Measurements from ENCODE around the gene KRTAP5-4. TPM values are rescaled to one million over a fixed set of nuclear protein-coding genes. Genes with fewer than 3 reads are reported as not detected.

Gene KRTAP5-4
- total RNA-seq, 1 donor from 2014 or later: not detected

DNA sequence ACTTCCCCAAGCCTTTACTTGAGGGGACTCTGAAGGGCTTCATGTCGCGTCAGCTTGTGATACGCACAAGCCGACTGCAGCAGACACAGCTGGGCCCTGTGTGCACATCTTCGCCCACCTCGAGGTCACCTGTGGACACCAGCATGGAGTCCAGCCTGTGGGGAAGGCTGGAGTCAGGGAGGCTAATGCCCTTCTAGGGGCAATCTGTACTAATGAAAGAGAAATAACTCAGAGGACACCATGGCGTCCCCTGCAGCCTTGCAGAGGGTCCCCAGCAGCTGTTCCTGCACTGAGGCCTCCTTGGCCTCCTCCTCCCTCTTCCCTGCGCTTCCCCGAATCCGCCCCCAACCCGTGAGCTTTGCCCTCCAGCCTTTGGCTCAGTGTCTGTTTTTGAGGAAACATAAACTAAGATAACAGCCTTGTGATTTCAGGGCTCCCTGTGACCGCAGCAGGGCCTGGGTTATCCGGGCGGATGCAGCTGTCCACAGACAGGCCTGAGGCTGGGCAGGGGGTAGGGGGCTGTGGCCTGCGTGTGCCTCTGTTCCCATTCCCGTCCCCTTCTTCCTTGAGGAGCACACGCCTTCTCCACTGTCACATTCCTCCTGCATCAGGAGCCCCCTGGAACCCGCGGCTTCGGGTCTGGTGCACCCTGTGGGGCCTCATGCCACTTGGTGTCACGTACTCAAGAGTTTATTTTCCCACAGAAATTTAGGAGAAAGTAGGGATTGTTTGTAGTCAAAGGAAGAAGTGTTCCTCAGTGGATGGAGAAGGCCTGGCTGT is 32.6 kb upstream of the KRTAP5-4 start:
- FAIRE-seq (no peak), DNase-seq (ENCODE audit: low read depth) (no peak)
- H3K9me3 ChIP-seq (ENCODE audit: insufficient read depth, low read depth, low read length): no peaks in the 10 kb centered on the region
- H3K4me1 Mint-ChIP-seq (ENCODE audit: low read depth, unreplicated experiment): no peaks in the 10 kb centered on the region
- H3K79me2 ChIP-seq (ENCODE audit: insufficient read depth, low read length): no peaks in the 10 kb centered on the region
- no peaks in the 10 kb centered on the region for H4K20me1 ChIP-seq (ENCODE audit: insufficient read depth, low read length)
- peaks cover 63% of the 10 kb centered on the region for H3K27me3 Mint-ChIP-seq (ENCODE audit: low read depth, unreplicated experiment)
- peaks cover under 1% of the 10 kb centered on the region for H3K36me3 Mint-ChIP-seq (ENCODE audit: low read depth, unreplicated experiment)
- no peak overlapping the region for H3K4me2 ChIP-seq (ENCODE audit: low read length)
- H3K9ac ChIP-seq (ENCODE audit: low read length): no peak overlapping the region
- H3K4me1 ChIP-seq (ENCODE audit: insufficient read depth, low read length): no peaks in the 10 kb centered on the region
- TF ChIP-seq, protein P1, sequence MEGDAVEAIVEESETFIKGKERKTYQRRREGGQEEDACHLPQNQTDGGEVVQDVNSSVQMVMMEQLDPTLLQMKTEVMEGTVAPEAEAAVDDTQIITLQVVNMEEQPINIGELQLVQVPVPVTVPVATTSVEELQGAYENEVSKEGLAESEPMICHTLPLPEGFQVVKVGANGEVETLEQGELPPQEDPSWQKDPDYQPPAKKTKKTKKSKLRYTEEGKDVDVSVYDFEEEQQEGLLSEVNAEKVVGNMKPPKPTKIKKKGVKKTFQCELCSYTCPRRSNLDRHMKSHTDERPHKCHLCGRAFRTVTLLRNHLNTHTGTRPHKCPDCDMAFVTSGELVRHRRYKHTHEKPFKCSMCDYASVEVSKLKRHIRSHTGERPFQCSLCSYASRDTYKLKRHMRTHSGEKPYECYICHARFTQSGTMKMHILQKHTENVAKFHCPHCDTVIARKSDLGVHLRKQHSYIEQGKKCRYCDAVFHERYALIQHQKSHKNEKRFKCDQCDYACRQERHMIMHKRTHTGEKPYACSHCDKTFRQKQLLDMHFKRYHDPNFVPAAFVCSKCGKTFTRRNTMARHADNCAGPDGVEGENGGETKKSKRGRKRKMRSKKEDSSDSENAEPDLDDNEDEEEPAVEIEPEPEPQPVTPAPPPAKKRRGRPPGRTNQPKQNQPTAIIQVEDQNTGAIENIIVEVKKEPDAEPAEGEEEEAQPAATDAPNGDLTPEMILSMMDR (IDR thresholded peaks at IDR 0.05; ENCODE audit: insufficient read depth, low read depth, low read length): no peak
- TF ChIP-seq EZH2 (IDR thresholded peaks at IDR 0.05; ENCODE audit: insufficient read depth, low read length): no peak
- peaks cover 11% of the 10 kb centered on the region for H3K27me3 ChIP-seq (ENCODE audit: insufficient read depth, low read length)
- no peak overlapping the region for H2AFZ ChIP-seq (ENCODE audit: low read depth, low read length)
- no peak overlapping the region for H3K4me3 ChIP-seq (ENCODE audit: insufficient read depth, low read depth, low read length)
- no peak overlapping the region for H3K27ac Mint-ChIP-seq (ENCODE audit: unreplicated experiment)
- no peak overlapping the region for H3K4me3 Mint-ChIP-seq (ENCODE audit: unreplicated experiment)
- H3K9me3 Mint-ChIP-seq (ENCODE audit: unreplicated experiment): no peaks in the 10 kb centered on the region
- no peak overlapping the region for H3K27ac ChIP-seq (ENCODE audit: low read depth, low read length)
- no peaks in the 10 kb centered on the region for H3K36me3 ChIP-seq (ENCODE audit: insufficient read depth, low read length)

DNA sequence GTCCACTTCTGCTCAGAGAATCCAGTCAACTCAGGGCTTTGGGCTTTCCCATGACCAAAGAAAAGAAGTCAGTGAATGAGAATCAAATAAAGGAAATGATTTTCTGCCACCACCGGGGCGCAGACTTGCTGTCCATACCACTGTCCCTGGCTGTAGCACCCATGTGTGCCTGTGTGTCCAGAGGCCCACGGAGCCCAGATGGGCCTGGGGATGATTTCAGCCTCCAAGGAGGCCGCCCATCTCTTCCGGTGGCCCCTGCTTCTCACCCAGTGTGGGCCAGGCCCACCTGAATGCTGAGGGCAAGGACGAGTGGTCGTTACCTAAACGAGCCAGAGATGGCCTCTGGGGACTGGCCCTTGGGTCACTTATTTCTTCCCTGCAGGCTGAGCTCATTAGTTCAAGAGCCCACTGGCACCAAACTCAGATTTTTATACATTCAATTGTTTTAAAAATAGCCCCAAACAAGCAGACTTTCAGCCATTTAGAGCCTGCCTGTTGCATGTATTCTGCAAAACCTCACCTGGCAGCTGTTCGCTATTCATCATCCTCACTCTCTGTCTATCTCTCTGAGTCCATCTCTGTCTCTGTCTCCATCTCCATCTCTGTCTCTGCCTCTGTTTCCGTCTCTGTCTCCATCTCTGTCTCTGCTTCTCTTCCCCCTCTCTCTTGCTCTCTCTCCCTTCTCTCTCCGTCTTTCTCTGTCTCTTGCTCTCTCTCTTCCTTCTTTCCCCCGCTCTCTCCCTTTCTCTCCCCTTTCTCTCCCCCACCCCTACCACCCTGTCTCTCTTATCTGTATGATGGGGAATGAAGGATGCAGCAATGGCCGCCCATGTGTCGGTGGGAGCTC is 31.8 kb upstream of the KRTAP5-4 start:
- no peak overlapping the region for H3K4me2 ChIP-seq (ENCODE audit: low read length)
- Mint-ChIP-seq H3K27me3 (ENCODE audit: low read depth, unreplicated experiment) (peaks cover 61% of the 10 kb centered on the region), H3K4me3 (ENCODE audit: unreplicated experiment) (no peak overlapping the region), H3K4me1 (ENCODE audit: low read depth, unreplicated experiment) (no peaks in the 10 kb centered on the region), H3K9me3 (ENCODE audit: unreplicated experiment) (no peaks in the 10 kb centered on the region), H3K27ac (ENCODE audit: unreplicated experiment) (no peak overlapping the region), H3K36me3 (ENCODE audit: low read depth, unreplicated experiment) (no peaks in the 10 kb centered on the region)
- H4K20me1 ChIP-seq (ENCODE audit: insufficient read depth, low read length): no peaks in the 10 kb centered on the region
- H3K4me3 ChIP-seq (ENCODE audit: insufficient read depth, low read depth, low read length): no peak overlapping the region
- H3K79me2 ChIP-seq (ENCODE audit: insufficient read depth, low read length): no peaks in the 10 kb centered on the region
- H3K36me3 ChIP-seq (ENCODE audit: insufficient read depth, low read length): no peaks in the 10 kb centered on the region
- TF ChIP-seq, protein P1 (IDR thresholded peaks at IDR 0.05; ENCODE audit: insufficient read depth, low read depth, low read length): no peak
- no peaks in the 10 kb centered on the region for H3K4me1 ChIP-seq (ENCODE audit: insufficient read depth, low read length)
- no peak overlapping the region for H2AFZ ChIP-seq (ENCODE audit: low read depth, low read length)
- DNase-seq (ENCODE audit: low read depth) (no peak), FAIRE-seq (no peak)
- H3K9me3 ChIP-seq (ENCODE audit: insufficient read depth, low read depth, low read length): no peaks in the 10 kb centered on the region
- no peak overlapping the region for H3K9ac ChIP-seq (ENCODE audit: low read length)
- H3K27me3 ChIP-seq (ENCODE audit: insufficient read depth, low read length): peaks cover 10% of the 10 kb centered on the region
- no peak overlapping the region for H3K27ac ChIP-seq (ENCODE audit: low read depth, low read length)

All from astrocyte (in vitro differentiated cells and primary cell).